Neural crest cell (in vitro differentiated cells): ENCODE measurements around the gene CD22. TPM values are rescaled to one million over a fixed set of nuclear protein-coding genes. Genes with fewer than 3 reads are reported as not detected.
A peak's percentile ranks its signal among the peaks of the same experiment; 100 is the strongest.

ENCODE experiments used
- DNase-seq: peaks from one replicate; pipeline ENCODE4 v3.0.0; 2021; ENCODE audit warnings: low read depth, mixed read lengths, low spot score
- H3K27ac Mint-ChIP-seq: one replicate; pipeline ENCODE4 v1.8.0; 2021; ENCODE audit warnings: mild to moderate bottlenecking, mixed read lengths; ENCODE audit not compliant: unreplicated experiment
- H3K27me3 Mint-ChIP-seq: 2 replicates; pipeline ENCODE4 v1.8.0; 2021; ENCODE audit warnings: low read depth, mild to moderate bottlenecking, mixed read lengths
- H3K36me3 Mint-ChIP-seq: 2 replicates; pipeline ENCODE4 v1.8.0; 2021; ENCODE audit warnings: low read depth, mild to moderate bottlenecking, mixed read lengths
- H3K4me1 Mint-ChIP-seq: 2 replicates; pipeline ENCODE4 v1.8.0; 2021; ENCODE audit warnings: mixed read lengths
- H3K4me3 Mint-ChIP-seq: one replicate; pipeline ENCODE4 v1.8.0; 2021; ENCODE audit warnings: mild to moderate bottlenecking, mixed read lengths
- H3K9me3 Mint-ChIP-seq: 2 replicates; pipeline ENCODE4 v1.8.0; 2021; ENCODE audit warnings: mixed read lengths
- CTCF ChIP-seq: fragments of 200-600 bp; sonication (generic); conservative IDR thresholded peaks from 2 replicates; pipeline ENCODE4 v1.5.0; 2021; ENCODE audit warnings: antibody characterized with exemption, mild to moderate bottlenecking
- total RNA-seq: library from RNA; stranded (reverse); gene quantifications from 2 replicates; pipeline ENCODE4 v1.2.1, GENCODE V29; 2021

CD22 gene
- total RNA-seq, 1 donor from 2014 or later: not detected

- no peak overlapping the region for H3K27ac Mint-ChIP-seq
Measured at GRCh38 chr19:35306473-35307246, 22.3 kb upstream of the CD22 start.

DNA sequence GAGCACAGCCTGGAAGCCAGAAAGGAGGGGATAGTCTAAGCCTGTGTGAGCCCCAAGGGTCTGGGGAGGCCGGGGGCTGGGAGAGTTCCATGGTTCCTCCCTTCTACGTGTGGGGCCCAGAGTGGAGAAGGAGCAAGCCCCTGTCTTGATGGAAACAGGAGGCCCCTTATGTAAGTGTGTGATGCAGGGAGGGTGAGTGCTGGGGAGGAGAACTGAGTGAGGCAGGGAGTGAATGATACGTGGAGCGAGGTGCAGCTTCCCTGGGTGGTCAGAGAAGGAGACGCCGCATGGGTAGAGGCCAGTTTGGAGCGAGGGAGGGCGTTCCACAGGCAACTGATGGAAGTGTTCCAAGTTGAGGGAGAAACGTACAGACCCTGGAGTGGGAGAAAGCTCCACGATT lies 21.1 kb upstream of the CD22 start:
- Mint-ChIP-seq H3K36me3 (no peaks in the 10 kb centered on the region), H3K4me3 (no peak overlapping the region), H3K27ac (peak overlapping the region; percentile 94), H3K27me3 (no peaks in the 10 kb centered on the region), H3K9me3 (no peaks in the 10 kb centered on the region), H3K4me1 (peaks cover 18% of the 10 kb centered on the region)
- DNase-seq: no peak
- no peak for TF ChIP-seq CTCF

More at GRCh38 chr19:35306473-35307246, 22.3 kb upstream of the CD22 start:
- no peak overlapping the region for H3K4me3 Mint-ChIP-seq
- H3K27me3 Mint-ChIP-seq: no peaks in the 10 kb centered on the region
- no peaks in the 10 kb centered on the region for H3K36me3 Mint-ChIP-seq
- H3K9me3 Mint-ChIP-seq: no peaks in the 10 kb centered on the region
- no peak for DNase-seq
- peaks cover 18% of the 10 kb centered on the region for H3K4me1 Mint-ChIP-seq
- TF ChIP-seq CTCF: peak; percentile 53

- Mint-ChIP-seq H3K27ac (no peak overlapping the region), H3K27me3 (no peaks in the 10 kb centered on the region), H3K36me3 (no peaks in the 10 kb centered on the region), H3K4me1 (peaks cover 18% of the 10 kb centered on the region), H3K9me3 (no peaks in the 10 kb centered on the region), H3K4me3 (no peak overlapping the region)
- no peak for DNase-seq
- TF ChIP-seq CTCF: no peak
Measured at GRCh38 chr19:35308910-35309309, 20.1 kb upstream of the CD22 start.

DNA sequence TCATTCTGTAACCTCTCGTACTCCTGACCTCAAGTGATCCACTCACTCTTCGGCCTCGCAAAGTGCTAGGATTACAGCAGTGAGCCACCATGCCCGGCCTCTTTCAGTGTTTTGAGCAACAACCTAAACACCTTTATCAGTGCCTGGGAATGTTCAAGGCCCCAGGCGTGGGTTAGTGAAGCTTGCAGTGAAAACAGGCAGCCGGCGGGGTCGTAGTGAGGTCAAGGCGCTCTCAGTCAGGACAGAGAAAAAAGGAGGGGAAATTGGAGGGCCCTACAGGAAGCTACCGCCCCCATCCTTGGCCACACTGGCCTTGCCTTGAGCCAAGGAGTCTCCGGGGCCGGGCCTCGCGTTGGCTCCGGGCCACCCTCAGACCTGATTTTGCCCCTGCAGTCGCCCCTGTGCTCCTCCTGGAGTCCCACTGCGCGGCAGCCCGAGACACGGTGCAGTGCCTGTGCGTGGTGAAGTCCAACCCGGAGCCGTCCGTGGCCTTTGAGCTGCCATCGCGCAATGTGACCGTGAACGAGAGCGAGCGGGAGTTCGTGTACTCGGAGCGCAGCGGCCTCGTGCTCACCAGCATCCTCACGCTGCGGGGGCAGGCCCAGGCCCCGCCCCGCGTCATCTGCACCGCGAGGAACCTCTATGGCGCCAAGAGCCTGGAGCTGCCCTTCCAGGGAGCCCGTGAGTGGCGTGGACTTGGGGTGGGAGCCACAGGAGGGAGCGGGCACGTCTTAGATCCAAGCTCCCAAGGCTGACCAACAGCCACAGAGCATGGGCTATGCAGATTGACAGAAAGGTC lies 19.3 kb upstream of the CD22 start:
- no peaks in the 10 kb centered on the region for H3K9me3 Mint-ChIP-seq
- no peak overlapping the region for H3K4me3 Mint-ChIP-seq
- peak overlapping the region; percentile 35 for H3K27ac Mint-ChIP-seq
- peaks cover 18% of the 10 kb centered on the region for H3K4me1 Mint-ChIP-seq
- TF ChIP-seq CTCF: no peak
- no peaks in the 10 kb centered on the region for H3K27me3 Mint-ChIP-seq
- H3K36me3 Mint-ChIP-seq: no peaks in the 10 kb centered on the region
- DNase-seq: no peak

GRCh38 chr19:35310331-35310730 lies 18.7 kb upstream of the CD22 start:
- no peak overlapping the region for H3K27ac Mint-ChIP-seq
- H3K36me3 Mint-ChIP-seq: no peaks in the 10 kb centered on the region
- TF ChIP-seq CTCF: no peak
- peaks cover 18% of the 10 kb centered on the region for H3K4me1 Mint-ChIP-seq
- H3K27me3 Mint-ChIP-seq: no peaks in the 10 kb centered on the region
- no peak for DNase-seq
- no peak overlapping the region for H3K4me3 Mint-ChIP-seq
- H3K9me3 Mint-ChIP-seq: no peaks in the 10 kb centered on the region
